ENCODE measurements around the gene PLEKHA1.

The PLEKHA1 gene

DNA sequence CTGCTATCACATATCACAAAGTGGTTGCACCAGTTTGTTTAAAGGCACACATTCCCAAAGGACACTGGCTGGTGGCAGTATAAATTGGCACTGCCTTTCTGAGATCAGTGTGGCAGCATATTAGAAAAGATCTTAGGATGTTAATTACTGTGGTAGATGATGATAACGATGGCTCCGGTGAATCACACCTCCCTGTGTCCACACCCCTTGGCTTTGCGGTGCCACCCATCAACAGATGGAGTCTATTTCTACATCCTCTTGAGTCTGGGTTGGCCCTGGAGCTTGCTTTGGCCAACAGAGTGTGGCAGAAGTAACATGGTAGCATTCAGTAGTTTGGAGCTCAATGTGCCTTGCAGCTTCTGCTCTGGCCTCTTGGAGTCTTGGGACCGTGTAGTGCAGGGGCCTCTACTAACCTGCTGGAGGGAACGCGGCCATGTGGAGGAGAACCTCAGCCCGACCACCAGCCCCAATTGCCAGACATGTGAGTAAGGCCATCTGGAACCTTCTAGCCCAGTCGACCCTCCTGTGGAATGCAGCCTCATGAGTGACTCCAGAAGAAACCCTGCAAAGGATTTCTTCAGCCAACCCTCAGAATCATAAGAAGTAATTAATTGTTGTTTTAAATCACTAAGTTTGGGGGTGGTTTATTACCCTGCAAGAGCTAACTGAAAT, 27.2 kb upstream of the PLEKHA1 start:
- no peak for DNase-seq

DNA sequence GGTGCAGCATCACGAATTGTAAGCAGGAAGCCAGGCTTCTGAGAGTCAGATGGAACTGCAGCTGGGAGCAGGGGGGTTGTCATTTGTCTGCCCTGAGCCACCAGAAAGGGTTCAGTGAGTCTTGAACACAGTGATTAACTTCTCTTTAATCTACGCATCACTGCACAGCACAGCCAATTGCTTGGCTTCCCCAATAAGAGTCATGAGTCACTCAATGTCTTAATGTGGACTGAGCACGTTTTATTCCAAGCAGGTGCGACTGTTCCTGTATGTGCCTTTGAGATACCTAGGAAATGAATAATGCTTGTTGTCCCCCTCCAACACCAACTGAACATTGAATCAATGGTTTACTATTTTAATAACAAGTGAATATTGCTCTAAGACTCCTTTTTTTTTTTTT, 26.0 kb upstream of the PLEKHA1 start:
- DNase-seq, result no peak

DNA sequence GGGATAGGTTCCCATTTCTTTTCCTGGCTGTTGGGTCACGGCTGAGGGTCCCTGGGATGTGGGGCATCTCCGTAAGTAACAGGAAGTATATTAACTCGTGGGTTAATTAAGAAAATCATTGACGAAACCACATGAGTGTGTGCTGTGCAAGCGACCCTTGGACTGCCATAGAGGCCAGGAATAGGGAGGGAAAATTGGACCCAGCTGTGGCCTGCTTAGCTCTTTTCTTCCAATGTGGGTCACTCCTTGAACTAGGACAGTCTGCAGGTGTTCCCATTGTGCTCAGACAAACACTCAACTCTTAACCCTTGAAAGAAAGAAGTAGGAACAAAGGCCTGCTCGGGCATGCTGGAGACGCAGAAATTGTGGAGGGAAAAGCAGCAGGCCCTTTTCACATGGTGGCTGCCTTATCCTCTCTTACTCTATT, 25.6 kb upstream of the PLEKHA1 start:
- no peak for DNase-seq

DNA sequence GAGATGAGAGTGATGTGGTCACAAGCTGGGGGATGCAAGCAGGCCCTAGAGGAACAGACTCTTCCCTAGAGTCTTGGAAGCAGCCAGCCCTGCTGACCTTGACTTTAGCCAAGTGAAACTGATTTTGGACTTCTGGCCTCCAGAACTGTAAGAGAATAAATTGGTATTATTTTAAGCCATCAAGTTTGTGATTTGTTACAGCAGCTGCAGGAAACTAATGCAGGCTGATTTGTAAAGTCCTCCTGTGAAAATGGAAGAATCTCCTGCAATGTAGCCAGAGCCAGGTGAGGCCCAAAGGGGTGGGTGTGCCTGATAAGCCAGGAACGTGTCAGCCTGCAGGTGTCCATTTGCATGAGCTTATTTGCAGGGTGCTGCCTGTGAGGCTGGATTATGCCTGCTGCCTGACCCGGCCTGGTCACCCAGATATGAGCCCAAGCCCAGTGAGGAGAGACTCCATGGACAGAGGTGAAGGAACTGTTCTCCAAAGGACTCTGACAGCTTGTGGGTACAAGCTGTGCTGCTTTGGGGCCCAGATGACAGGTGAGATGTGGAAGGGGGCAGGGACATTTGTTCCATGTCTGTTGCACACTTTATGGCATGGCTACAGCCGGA, 24.6 kb upstream of the PLEKHA1 start:
- no peak for DNase-seq

DNA sequence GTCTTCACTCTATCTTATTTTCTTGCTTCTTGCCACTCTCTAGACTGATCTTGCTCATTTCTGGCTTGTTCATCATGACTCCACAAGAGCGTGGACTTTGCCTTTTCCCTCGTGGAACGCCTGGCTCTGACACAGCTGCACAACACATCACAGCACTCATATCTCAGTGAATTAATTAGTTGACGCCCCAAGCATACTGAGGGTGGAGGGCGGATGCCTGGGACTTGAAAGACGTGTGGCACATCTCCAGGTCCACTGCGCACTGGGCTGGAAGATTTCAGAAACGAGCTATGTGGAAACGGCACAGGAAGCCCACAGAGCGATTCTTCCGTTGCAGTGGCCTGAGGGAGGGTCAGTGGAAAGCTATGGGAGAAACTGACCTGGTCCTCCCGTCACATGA, 23.6 kb upstream of the PLEKHA1 start:
- DNase-seq, result no peak

DNA sequence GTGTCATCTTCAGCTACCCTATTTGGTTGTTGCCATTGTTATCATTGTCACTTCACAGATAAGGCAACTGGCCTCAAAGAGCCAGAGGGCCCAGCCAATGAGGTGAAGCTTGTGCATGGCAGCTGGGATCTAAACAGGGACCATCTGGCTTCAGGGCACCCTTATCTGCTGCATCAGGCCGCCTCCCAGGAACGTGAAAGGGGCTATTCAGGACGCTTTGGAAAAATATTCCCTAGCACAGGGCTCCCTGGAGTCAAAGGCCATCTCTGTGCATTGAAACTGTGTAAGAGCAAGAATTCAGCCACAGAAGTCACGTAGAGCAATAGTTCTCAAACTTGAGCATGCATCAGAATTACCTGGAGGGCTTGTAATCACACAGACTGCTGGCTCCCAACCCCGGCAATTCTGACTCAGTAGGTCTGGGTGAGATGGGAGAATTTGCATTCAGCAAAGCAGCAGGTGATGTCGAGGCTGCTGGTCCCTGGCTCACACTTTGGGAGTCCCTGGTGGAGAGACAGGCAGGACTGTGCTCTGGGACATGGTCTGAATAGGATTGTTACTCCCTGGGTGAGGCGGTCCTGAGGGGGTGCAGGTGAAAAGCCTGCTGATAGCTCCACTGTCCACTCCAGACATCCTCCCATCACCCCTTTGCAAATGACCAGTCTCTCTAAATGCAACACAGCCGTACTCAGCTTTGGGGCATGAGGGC, 21.5 kb upstream of the PLEKHA1 start:
- DNase-seq, result no peak

DNA sequence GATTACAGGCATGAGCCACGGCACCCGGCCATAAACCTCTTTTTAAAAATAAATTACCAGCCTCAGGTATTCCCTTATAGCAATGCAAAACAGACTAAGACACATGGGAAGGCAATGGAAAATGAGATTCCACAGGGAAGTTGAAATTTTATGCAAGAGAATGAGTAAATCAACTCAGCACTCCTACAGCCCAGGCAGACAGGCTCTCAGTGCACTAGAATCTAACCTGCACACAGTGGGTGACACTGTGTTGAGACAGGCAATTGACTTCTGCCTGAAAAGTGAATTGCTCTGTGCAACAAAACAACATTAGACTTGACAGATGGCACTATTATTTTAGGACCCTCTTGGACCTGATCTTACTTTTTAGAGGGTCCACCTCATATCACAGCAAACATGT, 20.1 kb upstream of the PLEKHA1 start:
- DNase-seq, result no peak

DNA sequence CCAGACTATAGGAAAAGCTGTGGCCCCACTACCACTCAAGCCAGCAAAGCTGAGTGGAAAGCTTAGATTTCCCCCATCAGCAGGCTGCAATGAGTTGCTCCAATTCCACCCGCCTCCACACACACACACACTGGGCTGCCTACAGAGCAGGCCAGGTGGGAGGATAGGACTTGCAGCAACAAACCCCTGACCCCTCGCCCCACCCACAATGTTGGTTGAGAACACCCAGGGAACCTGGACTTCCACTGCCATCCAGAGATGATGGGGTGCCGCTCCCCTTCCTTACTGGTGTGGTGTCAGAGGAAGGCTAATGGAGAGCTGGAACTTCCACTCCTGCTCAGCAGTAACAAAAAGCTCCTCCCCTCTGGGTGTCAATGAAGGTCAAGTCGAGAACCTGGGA, 16.8 kb upstream of the PLEKHA1 start:
- no peak for DNase-seq

DNA sequence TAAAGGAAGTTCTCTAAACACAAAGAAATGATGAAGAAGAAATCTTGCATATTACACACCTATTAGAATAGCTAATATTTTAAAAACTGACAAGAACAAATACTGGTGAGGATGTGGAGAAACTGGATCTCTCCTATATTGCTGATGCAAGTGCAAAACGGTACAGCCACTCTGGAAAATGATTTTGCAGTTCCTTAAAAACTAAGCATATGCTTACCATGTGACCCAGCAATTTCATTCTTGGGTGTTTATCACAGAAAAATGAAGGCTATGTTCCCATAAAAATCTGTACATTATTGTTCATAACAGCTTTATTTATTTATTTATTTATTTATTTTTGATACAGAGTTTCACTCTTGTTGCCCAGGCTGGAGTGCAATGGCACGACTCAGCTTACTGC, 14.9 kb upstream of the PLEKHA1 start:
- DNase-seq, result no peak

DNA sequence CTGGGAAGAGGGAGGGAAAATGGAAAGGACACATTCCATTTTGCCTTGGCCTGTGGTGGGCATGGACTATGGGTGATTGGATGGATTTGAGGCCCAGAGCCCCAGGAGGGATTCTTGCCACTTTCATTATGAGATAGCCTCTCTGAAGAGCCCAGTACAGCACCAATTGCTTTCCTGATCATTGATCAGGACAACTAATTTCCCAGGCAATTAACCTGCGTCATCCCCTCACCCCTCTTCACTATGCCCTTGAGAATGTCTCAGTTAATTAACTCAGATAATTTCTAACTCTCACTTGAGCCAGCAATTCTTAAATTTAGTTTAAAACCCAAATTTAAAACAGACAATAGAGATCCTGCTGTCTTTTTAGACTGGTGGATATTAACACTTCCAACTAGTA, 13.5 kb upstream of the PLEKHA1 start:
- DNase-seq, result no peak

DNA sequence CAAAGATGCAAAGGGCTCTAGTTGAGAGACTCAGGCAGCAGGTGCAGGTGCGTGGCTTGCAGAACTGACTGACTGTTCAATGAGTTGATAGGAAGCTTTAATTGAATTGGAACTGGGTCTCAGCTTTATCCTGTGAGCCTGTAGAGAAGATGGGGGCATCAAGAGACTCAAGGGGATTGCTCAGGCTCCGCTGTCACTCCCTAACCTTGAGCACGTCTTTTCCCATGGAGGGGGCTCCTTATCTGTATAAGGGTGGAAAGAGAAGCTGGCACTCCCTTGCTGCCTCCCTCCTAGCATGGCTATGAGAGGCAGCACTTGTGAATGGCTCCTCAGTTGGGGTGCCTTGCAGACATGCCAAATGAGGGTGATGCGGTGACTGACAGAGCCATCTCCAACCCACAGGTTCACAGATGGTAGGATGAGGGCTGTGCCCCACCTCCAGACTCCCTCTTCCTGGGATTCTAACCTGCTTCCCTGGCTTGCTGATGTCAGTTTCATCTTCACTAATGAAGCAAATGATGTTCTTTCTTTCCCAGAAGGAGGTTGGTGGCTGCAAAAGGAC, 12.4 kb upstream of the PLEKHA1 start:
- DNase-seq, result no peak

DNA sequence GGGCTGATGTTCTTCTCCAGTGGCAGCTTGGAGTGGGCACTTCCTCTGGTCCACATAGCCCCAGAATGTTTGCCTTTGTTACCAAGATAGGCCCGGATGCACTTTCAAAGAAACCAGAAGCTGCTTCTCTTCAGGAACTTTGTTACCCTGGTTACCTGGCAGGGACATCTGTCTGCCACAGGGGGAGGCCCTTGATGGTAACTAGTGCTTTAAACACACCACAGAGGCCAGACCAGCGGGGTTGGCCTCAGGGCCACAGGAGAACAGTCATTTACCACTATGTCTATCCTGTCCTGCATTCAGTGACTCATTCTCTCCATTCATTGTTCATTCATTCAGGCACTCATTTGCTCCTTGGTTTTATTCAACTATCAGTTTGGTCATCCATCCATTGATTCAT, 11.9 kb upstream of the PLEKHA1 start:
- no peak for DNase-seq

DNA sequence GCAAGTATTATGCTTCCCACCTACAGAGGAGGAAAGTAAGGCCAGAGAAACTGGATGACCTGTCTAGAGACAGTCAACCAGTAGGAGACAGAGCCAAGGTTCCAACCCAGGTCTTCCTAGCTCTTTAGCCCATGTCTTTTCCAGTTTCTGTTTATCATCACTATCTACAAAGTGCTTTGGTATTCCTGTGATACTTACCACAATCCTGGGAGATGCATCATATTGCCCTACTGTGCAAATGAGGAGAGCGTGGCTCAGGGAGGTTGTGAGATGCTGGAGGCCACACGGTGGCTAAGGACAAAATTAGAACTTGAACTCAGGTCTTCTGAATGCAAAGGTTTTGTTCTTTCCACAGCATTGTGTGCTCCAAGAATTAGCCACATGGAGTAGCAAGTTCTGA, 11.2 kb upstream of the PLEKHA1 start:
- no peak for DNase-seq

DNA sequence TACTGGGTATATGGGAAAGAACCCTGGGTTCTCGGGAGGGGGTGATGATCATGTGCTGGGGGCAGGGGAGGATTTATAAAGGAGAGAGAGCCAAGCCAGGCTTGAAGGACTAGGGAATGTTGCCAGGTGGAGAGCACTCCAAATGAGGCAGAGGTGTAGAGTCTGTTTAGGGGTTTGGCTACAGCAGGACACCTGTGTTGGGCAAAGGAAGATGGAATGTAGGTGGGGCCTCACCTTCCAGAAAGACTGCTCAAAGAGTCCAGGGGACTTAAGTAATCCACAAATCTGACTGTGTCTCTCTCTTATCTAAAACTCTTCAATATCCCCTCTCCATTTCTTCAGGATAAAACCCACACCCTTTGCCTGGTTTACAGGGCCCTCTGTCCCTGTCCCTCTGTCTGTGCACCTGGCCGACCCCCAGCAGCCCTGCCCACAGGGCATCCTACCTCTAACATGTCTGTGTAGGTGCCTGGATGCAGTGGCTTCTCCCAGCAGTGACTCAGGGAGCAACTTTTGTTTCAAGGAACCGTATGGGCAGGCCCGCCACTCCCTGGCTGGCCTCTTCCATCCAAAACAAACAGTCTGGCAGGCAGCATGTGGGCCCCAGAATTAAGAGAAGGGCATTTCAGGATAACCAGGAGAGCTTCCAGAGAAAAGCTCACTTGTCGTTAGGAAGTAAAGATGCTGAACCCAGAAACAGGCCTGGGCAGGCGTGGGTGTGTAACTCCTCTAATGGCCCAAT, 10.6 kb upstream of the PLEKHA1 start:
- DNase-seq, result no peak

DNA sequence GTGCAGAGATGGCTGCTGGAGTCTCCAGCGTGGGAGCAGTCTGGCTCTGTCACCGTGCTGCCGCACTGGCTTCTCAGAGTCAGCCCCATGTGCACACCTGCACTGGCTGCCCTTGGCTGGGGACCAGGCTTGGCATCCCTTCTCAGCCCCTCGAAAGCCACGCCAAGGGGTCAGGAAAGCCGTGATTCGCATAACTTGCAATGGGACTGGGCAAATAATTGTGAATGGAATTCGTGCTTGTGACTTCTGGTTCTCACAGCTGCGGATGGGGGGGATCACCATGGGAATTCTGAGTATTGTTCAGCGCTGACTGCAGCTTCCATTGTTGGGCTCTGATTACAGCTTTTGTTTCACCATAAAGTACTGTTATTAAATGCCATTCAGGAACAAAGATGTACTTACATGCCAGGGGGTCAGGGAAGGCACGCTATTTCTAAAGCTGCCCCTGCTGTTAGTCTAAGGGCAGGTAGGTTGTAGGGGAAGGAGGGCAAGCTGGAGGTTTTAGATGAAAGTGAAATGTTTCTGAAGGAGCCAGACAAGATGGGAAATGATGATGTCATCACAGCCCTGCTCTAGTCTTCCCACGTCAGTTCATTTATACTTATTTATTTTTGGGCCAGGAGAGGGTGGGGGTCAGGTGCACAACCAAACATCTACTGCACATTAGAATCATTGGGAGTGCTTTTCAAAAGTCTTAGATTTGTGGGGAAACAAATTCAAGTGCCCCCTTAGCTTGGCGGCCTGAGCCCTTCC, 5.8 kb upstream of the PLEKHA1 start:
- no peak for DNase-seq

DNA sequence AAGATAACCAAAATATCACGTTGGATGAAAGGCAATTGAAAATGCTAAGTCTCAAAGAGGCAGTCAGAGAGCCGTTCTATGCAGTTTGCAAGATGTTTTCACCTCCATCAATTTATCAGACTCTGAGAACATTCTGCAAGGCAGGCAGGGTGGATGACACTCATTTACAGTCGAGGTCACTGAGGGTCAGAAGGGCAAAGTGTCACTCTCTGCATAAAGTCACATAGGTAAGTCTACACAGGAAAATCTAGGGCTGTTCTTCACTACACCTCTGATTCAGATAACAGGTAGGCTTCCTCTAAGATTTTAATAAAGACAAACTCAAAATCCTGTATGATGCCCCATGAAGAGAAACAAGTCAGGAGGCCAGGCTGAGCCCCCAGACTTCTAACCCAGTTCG, 1.4 kb upstream of the PLEKHA1 start:
- no peak for DNase-seq

DNA sequence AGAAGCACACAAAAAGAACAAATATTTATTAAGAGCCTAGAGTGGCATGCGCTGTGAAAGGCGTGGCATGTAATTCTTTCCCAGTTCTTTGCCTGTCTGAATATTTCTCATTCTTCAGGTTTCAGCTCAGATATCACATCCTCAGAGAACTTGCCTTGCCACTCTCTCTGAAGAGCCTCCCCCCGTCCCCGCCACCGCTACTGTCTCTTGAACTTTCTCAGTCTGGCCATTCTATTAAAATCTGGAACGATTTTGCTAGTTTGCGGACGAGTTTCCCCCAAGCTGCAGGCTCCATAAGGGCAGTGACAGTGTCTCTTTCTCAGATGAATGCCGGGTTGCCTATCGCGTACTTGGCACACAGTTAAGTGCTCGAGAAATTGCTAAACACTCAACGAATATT, 787 bp upstream of the PLEKHA1 start:
- DNase-seq, result peak; percentile 17

DNA sequence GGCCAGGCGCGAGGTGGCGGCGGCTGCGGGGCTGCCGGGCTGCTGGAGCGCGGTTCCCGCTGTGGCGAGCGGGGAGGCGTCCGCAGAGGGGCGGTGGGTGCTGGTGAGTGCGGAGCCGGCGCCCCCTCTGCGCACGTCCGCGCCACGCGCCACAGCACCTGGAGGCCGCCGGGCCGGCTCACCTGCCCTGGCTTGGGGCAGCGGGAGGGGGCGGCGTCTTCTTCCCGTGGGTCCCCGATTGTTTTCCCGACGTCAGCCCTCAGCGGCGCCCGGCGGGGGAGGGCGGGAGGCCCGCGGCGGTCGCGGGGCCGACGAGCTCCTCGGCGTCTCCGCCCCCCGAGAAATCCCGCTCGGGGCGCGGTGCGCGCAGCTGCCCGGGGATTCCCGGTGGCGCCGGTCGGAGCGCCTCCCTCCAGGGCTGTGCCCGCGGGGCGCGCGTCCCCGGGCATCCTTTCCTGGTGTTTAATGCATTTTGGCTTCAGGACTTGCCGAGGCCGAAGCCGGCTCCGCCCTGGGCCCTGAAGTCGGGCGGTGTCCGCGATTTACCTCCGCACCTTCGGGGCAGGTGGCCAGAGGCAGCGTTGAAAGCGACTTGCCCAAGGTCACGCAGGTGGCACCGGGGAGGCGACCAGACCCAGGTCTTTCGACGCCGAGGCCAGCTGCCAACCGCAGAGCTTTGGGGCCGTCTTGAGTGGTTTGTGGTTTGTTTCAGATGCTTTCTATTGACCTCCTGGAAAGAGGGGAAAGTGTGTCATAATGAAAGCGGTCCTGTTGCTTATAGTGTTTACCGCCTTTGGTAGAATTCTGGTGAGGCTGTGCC, 561 bp downstream of the PLEKHA1 start:
- peak; percentile 59 for DNase-seq

DNA sequence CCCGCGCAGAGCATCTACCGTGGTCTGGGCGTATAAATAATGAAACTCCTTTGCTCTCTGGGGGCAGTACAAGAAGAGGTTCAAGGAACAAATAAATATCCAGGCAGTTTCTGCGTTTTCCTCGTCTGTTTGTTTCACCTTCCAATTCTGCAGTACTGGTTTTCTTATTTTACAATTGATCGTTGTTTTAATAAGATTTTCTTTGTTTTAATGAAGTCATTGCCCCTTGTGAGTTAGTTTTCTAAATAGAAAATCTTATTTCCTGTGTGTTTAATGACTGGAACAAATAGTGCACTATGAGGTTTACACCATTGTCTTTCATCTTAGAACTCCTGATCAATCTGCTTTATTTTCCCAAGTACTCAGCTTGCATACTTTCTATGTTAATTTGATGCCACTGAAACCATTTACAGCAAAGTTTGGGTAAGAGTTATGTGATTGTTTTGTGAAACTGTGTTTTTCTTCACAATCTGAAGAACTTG, 1.2 kb downstream of the PLEKHA1 start:
- no peak for DNase-seq

DNA sequence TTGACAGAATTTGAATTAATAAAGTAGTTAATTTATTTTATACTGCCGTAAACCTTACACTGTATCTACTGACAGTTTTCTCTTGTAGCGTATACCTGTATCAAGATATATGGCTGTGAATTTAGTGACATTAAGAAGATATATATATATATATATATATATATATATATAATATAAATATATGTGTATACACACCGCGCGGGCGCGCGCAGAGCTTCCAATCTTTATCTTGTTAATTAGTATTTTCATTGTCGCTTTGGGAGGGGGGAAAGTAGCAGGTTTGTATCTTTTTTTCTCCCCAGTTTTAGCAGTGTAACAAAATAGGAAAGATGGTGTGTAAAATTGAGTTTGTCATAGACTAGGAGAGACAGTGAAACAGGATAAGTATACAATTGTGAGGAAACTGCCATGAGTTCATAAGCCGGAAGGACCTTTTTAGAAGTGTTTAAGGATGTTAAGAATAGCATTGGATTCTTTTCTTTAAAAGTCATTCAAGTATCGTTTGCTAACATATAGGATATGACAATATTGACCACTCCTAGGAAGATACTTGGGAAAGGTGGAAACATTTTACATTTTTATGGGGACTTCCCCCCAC, 2.0 kb downstream of the PLEKHA1 start:
- no peak for DNase-seq

DNA sequence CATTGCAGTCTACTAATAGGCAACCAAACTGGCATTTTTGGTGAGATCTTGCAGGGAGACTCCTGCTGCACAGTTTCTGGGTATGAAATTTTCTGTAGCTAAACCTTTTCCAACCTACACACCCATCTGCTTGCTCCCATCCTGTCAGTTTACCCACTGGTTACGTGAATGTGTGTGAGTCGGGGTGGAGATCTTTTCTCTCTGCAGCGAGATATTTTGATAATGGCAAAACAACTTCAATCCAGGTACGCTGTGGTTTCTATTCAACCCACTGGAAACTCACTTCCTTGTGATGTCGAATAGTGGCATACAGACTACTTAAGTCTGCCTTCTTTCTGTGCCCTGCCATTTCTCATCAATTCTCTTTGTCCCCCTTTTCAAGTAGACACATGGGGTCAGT, 4.5 kb downstream of the PLEKHA1 start:
- no peak for DNase-seq
